NOMO-1 treated with dmso at 0.1 percent for 144 hours (cell line): ENCODE data around the gene ST6GALNAC4.

Source experiments
- DNase-seq: peaks from one replicate; lab custom pipeline; 2025; ENCODE audit not compliant: unreplicated experiment; lab: John Stamatoyannopoulos, UW

ST6GALNAC4 gene

GRCh38 chr9:127947841-127948710 is 31.2 kb upstream of the ST6GALNAC4 start:
- DNase-seq, result no peak

DNA sequence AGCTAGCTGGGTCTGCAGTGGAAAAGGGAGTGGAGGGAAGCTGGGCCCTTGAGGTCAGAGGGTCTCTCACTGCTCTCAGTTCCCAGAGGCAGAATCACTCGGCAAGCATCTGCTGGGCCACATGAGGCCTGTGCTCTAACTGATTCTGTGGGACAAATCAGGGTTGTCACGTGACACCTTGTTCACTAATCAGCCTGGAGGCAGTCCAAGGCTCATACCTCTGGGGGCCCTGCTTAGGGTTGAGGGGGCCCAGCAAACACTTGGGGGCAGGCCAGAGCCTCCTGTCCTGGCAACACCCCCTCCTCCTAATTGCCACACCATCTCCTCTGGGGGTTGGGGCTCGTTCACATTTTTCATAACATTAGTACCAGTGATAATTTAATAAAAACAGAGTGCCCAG is 29.9 kb upstream of the ST6GALNAC4 start:
- no peak for DNase-seq

DNA sequence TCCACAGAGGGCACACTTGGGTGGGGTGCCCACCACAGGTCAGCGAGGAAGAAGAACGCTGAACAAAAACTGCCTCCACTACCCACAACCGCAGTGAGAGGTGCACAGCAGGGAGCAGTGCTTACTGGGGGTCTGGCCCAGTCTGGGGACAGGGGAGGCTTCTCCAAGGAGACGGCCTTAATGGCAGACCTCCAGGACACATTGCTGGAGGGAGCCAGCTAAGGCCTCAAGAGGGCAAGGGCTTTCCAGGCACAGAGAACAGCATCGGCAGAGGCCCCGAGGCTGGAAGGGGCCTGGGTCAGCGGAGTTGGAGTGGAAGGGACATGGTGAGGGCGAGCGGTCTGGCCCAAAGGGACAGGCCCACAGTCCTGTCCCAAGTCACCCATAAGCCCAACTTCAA is 29.1 kb upstream of the ST6GALNAC4 start:
- DNase-seq, result no peak

- DNase-seq, result no peak
Observed at GRCh38 chr9:127945338-127945737, 28.5 kb upstream of the ST6GALNAC4 start.

- DNase-seq, result no peak
Observed at GRCh38 chr9:127944586-127945218, 27.9 kb upstream of the ST6GALNAC4 start.

GRCh38 chr9:127943731-127944144 is 26.9 kb upstream of the ST6GALNAC4 start:
- DNase-seq, result peak; percentile 5

GRCh38 chr9:127943011-127943662 is 26.3 kb upstream of the ST6GALNAC4 start:
- DNase-seq, result no peak

DNA sequence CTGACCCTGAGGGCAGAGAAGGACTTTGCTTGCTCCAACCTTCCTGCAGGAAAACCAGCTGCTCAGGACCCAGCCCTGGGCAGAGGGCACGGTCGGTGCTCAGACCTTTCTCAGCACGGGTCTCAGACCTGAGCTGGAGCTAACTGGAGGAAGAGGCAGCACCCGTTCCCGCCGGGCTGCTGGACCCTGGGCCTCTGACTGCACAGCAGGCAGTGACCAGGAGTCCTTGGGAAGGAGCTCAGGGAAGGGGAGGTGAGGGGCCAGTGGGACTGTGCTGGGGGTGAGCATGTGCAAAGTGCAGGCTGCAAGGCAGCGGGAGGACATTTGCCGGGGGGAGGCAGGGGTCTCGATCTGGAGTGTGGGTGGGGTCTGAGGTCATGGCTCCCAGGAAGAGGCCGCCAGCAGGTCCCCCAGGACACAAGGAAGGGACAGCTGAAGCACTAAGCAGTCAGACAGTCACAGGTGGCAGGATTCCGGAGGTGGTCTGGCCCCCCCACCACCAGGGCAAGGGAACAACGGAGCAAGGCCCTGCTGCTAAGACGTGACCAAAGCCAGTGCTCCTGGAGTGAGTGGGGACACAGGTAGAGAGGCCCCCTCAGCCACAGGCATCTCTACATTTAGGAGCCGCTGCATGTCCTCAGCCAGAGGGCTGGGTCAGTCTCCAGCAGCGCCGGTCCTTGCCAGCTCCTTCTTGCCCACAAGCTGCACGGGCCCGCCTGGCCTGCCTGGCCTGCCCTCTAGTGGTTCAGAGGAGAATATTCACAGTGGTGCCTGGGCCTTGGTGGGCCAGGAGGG is 25.6 kb upstream of the ST6GALNAC4 start:
- DNase-seq, result peak; percentile 21

DNA sequence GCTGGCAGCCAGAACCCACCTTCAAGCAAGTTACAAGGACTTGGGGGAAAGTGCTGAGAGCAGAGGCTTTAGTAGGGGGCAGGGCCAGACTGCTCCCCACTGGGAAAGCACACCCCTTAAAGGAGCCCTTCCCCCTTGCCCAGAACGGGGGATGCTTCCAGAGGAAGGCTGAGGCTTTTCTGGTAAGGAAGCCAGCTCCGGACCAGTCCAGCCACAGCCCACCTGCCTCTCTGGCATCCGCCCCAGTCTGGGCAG is 25.0 kb upstream of the ST6GALNAC4 start:
- DNase-seq, result no peak

GRCh38 chr9:127941062-127941960 is 24.5 kb upstream of the ST6GALNAC4 start:
- no peak for DNase-seq

GRCh38 chr9:127940593-127940992 is 23.8 kb upstream of the ST6GALNAC4 start:
- DNase-seq, result no peak

GRCh38 chr9:127938298-127938690 is 21.5 kb upstream of the ST6GALNAC4 start:
- no peak for DNase-seq

DNA sequence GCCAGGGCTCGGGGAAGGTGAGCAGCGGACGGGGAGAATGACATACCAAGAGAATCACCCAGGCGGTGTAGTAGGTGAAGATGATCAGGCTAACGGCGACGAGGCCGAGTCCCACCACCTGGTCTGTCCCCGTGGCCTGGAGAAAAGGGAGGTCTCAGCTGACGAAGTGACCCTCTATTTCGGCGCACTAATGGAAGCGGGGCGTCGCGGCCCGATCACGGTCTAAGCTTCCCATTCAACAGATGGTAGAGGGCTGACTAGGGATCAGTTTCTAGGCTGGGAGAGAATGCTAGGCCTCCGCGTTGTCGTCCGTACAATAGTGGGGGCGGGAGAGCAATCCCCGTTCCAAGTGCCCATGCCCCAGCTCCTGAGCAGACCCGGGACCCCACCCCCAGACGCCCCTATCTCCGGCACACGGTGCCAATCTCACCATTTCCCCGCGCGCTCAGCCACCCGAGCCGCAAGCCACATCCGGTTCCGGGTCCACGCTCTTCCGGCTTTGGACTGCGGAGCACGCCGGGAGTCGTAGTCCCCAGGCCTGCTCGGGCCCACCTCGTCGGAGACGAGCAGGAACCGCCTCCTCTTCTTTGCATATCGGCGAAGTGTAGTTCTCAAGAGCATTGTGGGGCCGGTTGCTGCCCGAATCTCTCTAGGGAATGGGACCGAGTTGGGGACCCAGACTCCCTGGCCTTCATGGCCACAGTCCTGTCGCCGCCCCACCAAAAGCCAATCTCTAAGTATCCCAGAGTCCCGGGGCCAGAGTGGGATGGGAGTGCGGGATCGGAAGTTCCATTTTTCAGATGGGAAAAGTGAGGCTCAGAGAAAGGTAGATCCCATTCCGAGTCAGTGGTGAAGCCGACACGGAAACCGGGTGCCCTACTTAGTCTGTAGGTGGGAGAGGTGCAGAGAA is 20.8 kb upstream of the ST6GALNAC4 start, which contains the start of gene DPM2:
Gene DPM2 (minus strand): TSS at position 467 of the 910 bp plus-strand sequence. CDS start 34 bp downstream, at position 433.
- DNase-seq, result peak; percentile 82

GRCh38 chr9:127937056-127937387 is 20.2 kb upstream of the ST6GALNAC4 start:
- no peak for DNase-seq

GRCh38 chr9:127936347-127936852 is 19.6 kb upstream of the ST6GALNAC4 start:
- no peak for DNase-seq

GRCh38 chr9:127935765-127936221 is 19.0 kb upstream of the ST6GALNAC4 start:
- DNase-seq, result no peak

DNA sequence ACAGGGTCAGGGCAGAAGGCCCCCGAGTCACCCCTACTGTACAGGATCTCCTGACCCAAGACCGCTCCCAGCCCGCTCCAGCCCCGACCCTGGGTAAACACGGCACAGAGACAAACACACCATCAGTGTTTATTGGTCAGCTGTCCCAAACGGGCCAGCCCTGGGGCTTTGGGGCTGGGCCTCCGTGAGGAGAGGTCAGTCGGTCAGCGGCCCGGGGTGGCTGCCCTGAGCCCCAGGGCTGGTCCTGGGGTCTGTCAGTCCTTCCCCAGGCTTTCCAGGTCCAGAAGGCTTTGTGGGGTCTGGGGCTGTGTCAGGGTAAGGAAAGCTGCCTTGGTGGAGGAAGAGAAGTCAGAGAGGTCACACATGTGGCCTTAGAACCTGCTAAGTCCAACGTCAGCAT is 18.1 kb upstream of the ST6GALNAC4 start:
- no peak for DNase-seq

DNA sequence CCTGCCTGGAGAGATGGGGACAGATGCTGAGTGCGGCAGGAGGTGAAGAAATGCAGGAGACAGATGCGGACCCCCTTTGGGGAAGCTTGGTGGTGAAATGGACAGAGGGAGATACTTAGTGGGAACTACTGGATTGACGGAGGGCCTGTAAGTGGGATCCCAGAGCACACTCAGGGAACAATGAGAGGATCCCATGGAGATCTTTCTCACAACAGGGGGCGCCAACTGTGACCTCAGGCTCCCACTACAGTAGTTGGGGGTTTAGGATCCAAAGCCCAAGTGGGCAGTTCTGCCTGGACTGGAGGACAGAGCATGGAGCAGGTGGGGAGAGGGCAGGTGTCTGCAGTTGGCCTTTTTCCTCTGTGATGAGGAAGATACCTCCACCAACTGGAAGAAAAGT is 17.4 kb upstream of the ST6GALNAC4 start:
- DNase-seq, result no peak
